Activated CD8-positive, alpha-beta memory T cell treated with anti-CD3 and anti-CD28 coated beads, Interleukin-2, amount 50 U/mL, for 1 hour (primary cell): Measurements from ENCODE around the gene MUSTN1.

Experiments used
- DNase-seq: peaks from one replicate; pipeline ENCODE4 v3.0.0-alpha.2; 2020; ENCODE audit errors: extremely low read depth

The MUSTN1 gene

GRCh38 chr3:52805270-52806039, 29.4 kb downstream of the MUSTN1 start:
- no peak for DNase-seq

GRCh38 chr3:52801839-52802238, 33.0 kb downstream of the MUSTN1 start:
- no peak for DNase-seq

- DNase-seq = no peak
Observed at GRCh38 chr3:52800079-52800478, 34.7 kb downstream of the MUSTN1 start.

- DNase-seq = no peak
Observed at GRCh38 chr3:52798978-52799476, 35.8 kb downstream of the MUSTN1 start.

GRCh38 chr3:52798376-52798977, 36.3 kb downstream of the MUSTN1 start:
- DNase-seq = no peak

- DNase-seq = no peak
Observed at GRCh38 chr3:52796411-52796810, 38.4 kb downstream of the MUSTN1 start.

GRCh38 chr3:52795298-52795900, 39.4 kb downstream of the MUSTN1 start:
- no peak for DNase-seq

- DNase-seq = no peak
Observed at GRCh38 chr3:52794612-52795099, 40.2 kb downstream of the MUSTN1 start, which contains the start of gene ITIH3. ITIH3 (plus strand) TSS chr3:52794796; CDS start chr3:52794804, 8 bp downstream.

- DNase-seq = no peak
Observed at GRCh38 chr3:52793702-52794611, 40.9 kb downstream of the MUSTN1 start.

GRCh38 chr3:52792961-52793695, 41.7 kb downstream of the MUSTN1 start:
- no peak for DNase-seq

- DNase-seq = no peak
Observed at GRCh38 chr3:52792413-52792812, 42.4 kb downstream of the MUSTN1 start.

- DNase-seq = no peak
Observed at GRCh38 chr3:52791928-52792327, 42.9 kb downstream of the MUSTN1 start.

- DNase-seq = no peak
Observed at GRCh38 chr3:52791366-52791765, 43.5 kb downstream of the MUSTN1 start.

- no peak for DNase-seq
Observed at GRCh38 chr3:52790741-52791140, 44.1 kb downstream of the MUSTN1 start.

GRCh38 chr3:52790337-52790736, 44.5 kb downstream of the MUSTN1 start:
- no peak for DNase-seq

GRCh38 chr3:52789746-52790040, 45.1 kb downstream of the MUSTN1 start:
- DNase-seq = no peak

GRCh38 chr3:52788890-52789745, 45.7 kb downstream of the MUSTN1 start:
- DNase-seq = no peak

- DNase-seq = no peak
Observed at GRCh38 chr3:52787672-52788625, 46.9 kb downstream of the MUSTN1 start.

GRCh38 chr3:52787246-52787645, 47.6 kb downstream of the MUSTN1 start:
- no peak for DNase-seq
